Hippocampal formation (tissue), 2 donors: ENCODE data around the gene VASH1.

Source experiments
- DNase-seq, 2 donors: peaks; one replicate each; lab custom pipeline; 2025; lab: John Stamatoyannopoulos, UW

Gene VASH1

DNA sequence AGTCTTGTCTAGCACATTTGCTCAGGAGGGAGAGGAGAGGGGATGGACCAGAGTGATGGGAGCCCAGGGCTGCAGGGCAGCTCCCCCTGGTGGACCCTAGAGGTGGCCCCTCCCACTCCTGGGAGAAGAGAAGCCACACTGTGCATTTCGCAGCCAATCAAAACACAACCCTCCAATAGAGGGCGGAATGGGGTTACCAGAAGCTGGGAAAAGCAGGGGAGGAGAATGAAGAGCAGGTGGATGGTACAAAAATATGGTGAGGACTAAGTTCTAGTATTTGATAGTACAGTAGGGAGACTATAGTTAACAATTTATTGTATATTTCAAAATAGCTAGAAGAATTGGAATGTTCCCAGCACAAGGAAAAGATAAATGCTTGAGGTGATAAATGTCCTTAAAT is 23.6 kb downstream of the VASH1 start:
- DNase-seq: peak; percentile 84 to 88

DNA sequence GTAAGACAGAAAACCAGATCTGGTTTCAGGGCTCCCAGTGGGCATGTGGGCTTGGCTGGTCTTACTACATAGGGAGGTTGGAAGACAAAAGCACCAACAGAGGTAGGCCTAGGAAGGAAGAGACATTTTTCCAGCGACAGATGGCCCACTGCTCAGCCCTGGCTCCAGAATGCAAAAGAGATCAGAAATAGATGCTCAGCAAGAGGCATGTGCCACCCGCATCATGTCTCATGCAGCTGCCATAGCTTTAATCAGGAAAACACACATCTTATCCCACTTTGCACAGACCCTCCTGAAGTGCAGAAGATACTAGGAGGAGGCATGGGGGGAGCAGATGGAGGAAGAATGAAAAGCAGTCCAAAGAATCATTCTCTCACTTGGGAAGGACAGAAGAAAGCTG is 25.3 kb downstream of the VASH1 start:
- peak in 1 of 2 donors; percentile 54 for DNase-seq

DNA sequence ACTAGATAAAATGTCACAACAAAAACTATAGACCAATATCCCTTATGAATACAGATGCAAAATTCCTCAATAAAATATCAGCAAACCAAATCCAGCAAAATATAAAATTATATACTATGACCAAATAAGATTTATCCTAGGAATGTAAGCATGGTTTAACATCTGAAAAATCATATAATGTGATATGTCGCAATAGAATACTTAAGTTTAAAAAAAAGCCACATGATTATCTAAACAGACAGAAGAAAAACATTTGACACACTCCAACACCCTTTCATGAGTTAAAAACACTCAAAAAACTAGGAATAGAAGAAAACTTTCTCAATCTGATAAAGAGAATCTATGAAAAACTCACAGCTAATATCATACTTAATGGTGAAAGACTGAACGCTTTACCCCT is 31.2 kb downstream of the VASH1 start:
- DNase-seq: no peak

DNA sequence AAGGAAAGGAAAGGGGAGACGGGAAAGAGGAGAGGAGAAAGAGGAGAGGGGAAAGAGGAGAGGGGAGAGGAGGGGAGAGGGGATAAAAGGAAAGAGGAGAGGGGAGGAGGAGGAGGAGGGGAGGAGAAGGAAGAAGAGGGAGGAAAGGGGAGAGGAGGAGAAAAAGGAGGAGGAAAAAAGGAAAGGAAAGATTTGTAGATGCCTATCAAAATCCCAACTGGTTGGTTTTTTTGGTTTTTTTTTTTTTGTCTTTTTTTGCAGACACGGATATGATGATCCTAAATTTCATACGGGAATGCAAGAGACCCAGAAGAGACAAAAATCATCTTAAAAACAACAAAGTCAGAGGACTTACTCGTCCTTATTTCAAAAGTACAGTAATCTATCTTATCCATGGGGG is 32.1 kb downstream of the VASH1 start:
- DNase-seq: no peak

DNA sequence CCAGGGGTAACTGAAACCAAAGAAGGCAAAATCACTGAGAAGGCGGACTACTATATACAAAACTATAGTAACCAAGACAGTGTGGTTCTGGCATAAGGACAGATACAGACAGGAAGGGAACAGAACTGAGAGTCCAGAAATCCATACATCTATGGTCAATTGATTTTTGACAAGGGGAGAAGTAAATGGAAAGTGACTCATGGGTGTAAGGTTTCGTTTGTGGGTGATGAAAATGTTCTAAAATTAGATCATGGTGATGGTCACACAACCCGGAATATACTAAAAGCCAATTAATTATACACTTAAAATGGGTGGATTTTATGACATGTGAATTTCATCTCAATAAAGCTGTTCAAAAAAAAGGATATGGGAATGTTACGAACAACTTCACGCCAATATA is 32.7 kb downstream of the VASH1 start:
- no peak for DNase-seq

DNA sequence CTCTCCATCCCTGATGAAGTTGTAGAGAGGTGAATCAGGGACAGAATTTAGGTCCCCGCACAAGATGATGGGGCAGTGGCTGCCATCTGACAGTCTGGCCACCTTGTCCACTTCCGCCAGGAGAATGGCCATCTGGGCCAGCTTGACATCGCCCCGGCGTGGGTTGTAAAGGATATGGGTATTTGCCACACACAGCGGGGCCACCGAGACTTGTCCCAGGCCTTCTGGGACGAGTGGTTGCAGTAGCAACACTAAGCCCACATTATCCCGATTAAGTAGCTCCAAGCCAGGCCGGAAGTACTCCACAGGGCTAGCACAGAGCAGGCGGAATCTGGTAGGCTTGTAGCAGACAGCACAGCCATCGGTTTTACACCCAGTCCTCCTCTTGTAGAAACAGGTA is 45.2 kb downstream of the VASH1 start:
- no peak for DNase-seq

DNA sequence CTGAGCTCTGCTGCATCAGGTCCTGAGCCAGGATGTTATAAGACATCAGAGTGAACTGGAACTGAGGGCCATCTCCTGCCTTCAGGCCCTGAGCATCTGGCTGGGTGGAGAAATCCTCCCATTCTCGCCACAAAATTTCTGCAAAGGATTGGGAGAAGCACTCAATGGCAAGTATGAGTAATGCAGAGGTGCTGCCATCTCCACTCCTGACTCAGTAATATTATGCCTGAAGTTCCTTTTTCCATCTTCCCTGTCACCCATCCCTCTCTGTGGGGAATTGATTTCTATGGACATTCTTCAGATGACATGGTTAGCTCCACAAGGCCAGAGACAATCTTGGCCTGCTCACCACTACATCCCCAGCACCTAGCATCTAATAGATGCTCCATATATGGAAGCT is 46.7 kb downstream of the VASH1 start:
- DNase-seq: no peak

DNA sequence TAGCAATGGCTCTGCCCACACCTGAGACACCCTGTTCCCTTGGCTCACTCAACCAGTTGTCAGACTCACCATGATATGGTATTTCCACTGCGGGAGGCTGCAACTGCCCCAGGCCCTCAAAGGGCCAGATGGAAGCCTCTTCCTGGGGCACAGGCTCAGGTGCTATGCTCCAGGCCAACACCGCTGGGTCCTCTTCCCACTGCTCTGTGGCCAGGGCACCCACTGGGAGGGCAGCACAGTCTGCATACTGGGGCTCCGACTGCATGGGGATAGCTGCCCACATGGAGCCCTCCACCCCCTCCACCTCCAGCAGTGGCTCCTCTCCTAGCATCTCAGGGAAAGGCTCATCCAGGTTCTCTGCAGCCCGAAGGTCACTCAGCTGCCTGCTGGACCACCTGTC is 47.7 kb downstream of the VASH1 start:
- no peak for DNase-seq

DNA sequence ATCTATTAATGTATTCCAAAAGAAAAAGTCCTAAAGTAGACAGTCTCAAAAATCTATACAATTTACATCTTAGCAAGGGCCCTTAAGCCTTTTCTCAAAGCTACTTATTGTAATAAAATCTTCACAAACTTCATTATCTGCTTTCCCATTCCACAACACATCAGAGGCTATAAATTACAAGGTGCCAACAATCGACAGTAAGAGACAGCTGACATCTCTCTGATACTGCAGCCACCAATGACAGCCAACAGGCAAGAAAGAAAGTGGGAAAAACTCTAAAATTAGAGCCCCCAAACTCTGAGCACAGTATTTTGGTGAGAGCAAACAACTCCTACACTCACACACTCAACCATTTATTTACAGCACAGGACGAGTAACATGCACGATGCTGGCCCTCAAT is 49.3 kb downstream of the VASH1 start:
- DNase-seq: no peak

DNA sequence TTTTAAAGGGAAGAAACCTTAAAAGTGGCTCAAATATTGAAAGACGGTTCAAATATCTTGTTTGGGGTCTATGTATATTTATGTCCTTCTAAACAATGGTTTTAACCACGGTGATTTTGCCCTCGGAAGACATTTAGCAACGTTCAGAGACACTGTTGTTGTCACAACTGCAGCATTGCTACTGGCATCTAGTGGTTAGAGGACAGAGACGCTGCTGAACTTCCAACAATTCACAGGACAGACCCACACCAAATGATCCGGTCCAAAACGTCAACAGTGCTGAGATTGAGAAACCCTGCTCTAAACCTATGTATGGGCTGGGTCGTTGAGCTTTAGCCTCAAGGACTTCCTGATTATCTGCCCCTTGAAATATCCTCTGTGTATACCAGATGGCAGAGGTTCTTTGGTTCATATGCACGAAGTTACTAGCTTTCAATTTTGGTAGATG is 49.7 kb downstream of the VASH1 start:
- peak; percentile 36 to 78 for DNase-seq

DNA sequence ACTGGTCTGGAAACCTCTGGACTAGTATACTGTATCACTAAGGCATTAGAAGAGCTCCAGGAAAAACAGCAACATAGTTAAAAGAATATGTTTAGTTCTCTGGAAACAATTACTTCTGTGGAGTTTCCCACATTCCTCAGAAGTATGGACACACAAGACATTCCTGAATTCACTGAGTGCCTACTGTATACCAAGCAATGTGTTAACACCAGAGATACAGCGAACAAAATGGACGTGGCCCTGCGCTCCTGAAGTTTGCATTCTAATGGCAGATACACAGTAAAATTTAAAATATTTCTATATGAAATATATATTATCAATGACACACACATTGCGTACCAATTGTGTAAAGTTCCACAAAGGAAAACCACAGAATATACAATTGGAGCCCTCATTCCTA is 50.3 kb downstream of the VASH1 start:
- DNase-seq: no peak

DNA sequence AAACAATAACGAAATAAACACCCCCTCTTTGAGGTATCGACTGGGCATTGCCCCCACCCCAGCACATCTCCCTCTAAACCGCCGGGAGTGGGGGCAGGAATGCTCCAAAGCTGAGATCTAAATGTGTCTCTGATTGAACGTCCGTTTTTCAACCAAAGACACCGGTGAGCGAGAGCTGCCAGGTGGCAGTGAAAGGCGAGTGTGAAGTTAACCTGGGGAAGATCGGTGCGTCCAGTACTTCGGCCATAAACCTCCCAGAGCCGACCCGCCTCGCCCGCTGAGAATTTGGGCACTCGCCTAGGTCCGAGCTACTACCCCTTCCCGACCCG is 50.8 kb downstream of the VASH1 start:
- no peak for DNase-seq

DNA sequence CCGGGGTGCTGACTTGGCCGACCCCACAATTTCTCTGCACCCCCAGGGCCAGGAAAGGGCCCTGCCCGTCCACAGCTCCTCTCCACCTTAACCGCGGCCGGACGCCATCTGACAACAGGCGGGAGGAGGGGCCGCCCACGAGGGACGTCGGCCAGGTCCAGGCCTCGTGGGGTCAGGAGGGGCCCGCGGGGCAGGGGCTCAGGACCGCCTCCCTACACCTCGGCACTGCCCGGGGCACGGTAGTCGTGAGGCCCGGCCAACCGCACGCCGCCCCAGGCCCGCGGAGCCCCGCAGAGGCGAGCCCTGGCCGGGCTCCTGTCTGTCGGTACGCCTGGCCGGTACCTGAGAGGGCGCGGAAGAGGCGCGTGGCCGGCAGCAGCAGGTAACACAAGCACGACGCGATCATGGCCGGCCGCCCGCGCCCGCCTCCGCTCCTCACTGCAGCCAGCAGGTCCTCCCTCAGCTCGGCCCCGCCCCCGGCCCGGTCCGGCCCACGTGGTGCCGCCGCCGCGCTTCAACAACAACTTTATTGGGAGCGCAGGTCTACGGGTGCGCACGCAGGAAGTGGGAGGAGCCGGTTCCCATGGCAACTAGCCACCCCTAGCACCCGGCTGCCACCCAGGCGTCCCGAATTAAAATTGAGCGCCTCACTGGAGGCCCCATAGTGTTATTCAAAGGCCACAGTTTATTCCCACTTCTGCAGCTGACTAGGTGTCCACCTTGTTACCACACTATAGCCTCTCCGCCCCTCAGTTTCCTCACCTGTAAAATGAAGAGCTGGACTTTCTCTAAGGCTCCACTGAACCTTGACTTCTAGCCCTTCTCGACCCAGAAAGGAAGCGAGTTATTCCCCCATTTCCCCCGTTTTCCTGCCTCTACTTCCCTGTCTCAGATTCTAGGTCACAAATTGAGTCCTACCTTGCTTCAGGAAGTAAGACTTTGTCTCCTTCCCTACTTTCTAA is 51.4 kb downstream of the VASH1 start, which contains the start of gene ANGEL1:
Gene ANGEL1 (minus strand): TSS at position 461 of the 962 bp plus-strand sequence. CDS start 55 bp downstream, at position 406.
- DNase-seq: peak; percentile 72 to 91

DNA sequence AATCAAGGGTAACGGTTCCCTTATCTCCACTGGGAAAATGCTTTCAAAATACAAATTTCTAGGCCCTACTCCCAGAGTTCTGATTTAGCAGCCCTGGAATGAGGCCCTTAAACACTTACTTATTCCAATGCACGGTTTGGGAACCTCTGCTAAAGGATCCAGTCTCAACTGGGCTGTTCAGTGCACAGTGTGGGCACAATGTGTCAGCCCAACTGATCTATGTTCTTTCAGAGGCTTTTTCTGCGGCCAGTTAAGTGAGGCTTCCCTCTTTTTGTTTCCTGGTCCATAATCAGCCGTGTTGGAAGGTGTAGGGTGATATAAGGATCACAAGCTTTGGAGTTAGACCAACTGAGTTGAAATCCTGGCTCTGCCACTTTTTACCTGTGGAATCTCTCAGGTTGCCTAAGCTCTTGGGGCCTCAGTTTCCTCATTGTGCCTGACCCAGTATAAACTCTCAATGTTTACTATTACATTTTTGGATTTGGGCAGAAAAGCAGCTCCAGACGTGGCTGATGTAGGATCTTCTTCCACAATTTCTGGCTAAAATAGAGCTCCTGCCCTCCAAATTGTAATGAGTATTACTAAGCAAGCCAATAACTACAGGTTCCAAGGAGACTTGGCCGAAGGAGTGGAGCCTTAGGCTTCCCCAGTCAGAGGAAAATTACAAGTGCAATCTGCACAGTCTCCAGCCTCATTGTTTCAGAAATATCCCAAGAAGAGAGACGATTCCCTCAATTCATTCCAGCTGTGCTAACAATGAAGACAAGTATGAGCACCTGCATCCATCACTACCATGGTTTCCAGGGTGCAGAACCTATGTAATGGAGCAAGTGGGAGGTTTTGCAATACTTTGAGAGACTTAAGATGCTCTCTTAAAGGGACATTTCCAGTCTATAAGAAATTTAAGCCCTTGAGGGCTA is 53.7 kb downstream of the VASH1 start:
- no peak for DNase-seq

DNA sequence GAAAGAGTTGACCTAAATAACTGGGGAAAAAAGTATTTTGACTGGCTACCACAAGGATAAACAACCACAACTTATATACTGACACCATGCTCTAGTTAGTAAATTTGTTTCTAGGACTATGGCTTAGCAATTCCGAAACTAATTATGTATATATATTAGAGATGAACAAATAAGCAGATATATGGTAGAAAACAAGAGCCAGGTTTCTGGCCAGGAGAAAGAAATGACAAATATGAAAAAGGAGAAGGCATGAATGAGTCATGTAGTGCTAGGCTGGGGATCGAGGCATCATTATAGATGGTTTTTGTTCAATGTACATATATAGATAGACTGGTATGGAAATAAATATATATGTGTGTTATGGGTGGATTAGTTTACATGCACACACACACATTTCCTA is 59.4 kb downstream of the VASH1 start:
- no peak for DNase-seq

DNA sequence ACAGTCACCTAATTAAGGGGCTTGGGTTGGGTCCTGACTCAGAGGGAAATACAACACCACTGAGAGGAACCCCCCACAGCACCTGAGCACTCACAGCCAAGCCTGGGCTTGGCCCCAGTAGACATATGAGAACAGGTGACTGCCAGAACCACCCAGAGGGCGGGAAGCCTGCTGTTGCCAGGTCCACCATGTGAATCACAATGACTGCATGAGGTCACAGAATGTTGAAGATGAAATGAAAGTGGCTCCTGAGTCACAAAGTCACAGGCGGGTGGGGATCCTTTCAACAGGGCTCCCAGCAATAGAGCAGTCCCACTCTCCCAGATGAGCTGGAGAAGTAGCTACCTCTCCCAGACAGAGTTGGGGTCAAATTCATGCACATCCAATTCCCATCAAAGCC is 64.9 kb downstream of the VASH1 start, which contains the start of gene LRRC74A:
Gene LRRC74A (plus strand): TSS at position 287 of the 400 bp plus-strand sequence. CDS start 290 bp downstream, outside the sequence.
- no peak for DNase-seq

DNA sequence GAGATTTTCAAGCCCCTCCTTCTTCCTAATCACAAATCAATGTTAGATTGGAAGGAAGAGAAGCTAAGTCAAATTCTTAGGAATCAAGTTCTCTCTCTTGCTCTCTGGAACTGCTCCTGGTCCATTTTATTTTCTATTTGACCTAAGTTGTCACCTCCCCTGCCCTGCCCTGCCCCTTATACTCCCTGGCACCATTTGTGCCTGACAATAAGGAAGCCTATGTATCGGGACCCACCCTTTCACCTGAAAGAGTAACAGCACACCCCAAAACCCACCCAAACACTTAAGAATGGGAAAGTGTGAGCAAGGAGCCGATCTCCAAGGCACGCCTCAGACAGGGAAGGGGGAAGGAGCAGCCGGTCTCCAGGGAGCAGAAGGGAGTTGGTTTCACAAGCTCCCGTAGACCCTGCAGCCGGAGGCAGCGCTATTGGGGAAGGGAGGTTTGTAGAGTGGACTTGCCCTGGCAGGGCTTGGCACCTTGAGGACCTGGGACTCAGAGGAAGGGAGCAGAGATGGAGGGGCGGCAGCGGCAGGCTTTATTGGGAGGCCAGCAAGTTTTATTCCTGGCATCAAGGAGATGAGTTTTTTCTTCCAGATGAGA is 66.5 kb downstream of the VASH1 start:
- no peak for DNase-seq

DNA sequence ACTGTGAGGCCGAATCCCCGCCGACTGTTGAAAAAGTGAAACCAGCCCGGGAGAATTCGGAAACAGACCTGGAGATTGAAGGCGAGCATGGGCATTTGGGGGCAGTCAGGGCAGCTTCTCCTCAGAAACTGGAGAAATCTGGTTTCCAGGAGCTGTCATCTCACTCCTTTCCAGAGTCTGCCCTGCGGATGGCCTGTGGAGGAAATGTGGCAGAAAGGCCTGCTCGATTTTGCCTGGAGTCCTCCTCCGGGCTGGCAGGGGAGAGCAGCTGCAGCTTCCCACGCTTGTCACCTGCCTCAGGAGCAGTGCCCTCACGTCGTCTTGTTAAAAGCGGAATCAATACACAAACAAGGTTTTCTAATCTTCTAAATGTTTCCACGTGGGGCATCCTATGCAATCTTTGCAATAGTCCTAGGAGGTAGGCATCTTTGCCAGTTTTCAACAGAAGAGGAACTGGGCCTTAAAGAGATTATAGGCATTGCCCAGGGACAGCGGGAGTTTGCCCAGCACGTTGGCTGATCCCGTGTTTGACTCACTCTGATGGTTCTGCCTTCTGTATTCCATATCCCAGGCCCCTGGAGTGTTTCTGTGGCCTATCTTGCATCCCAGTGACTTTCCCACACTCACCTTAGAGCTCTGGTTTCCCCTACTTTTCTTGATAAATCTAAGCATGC is 67.2 kb downstream of the VASH1 start:
- DNase-seq: no peak

DNA sequence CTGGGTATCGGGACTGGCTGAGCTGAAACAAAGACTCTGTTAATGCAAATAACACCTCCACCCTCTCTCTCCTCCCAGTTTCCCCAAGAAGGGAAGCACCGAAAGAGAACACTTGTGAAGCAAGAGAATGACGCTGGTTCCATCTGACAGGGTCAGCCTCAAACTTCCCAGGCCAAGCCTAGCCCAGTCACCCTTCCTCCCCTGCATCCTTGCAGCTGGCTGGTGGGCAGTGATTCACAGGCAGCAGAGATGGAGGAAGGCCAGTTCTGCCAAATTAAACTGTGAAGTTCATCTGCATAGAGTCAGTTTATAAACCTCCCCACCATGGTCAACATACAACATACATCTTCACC is 67.7 kb downstream of the VASH1 start:
- DNase-seq: no peak

DNA sequence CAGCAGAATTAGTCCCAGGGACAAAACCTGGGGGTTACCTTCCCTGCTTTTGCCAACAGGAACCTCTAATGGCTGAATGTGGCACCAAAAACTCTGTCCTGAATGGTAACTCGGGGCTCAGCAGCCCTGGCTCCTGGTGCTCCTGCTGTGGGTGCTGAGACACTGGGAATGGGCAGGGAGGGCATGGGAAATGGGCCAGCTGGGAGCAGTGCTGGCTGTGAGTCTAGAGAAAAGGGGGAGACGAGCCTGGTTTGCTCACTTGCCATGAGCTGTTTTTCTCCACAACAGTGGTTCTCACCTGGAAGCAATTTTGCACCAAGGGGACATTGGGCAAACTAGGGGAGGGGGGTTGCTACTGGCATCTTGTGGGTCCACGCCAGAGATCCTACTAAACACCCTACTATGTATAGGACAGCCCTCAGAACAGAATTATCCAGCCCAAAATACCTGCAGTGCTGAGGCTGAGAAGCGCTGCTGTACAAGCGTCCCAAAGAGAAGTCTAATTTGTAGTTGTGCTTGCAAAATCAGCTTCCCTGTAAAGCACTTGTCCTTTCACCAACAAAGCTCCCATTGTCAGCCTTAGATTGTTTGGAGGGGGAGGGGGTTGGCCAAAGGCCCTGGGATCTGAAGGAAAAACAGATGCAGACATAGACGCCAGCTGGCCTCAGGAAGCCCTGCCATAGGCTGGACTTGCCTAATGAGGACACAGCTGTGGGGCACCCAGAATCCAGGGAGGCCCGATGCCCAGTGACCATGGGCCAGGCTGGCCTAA is 68.6 kb downstream of the VASH1 start:
- peak; percentile 92 to 93 for DNase-seq

DNA sequence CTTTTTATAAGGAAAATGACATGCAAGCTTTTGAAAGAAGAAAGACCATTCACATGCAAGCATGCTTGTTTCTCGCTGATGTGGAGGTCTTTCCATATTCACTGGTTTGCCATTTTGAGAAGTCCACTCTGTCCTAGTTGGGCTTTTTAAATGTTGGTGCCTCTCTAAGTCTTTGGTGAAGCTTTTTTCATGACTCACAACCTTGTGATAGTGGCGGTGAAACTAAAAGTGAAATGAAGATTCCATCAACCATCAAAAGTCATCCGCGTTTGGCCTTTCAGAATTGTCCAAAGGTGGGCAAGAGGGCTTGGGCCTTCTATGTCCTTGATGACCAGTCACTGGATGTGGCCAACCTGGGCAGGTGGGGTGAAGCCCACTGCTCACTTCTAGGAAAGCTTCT is 69.3 kb downstream of the VASH1 start:
- no peak for DNase-seq
